EL (cell line): ENCODE results near the gene HEXD.
"Not testable (repeated sequence)": the region's sequence is repeated elsewhere in the genome, so short reads cannot be mapped to it uniquely, and the experiment has no call there.

Experiments used
- DNase-seq: peaks from one replicate; pipeline ENCODE4 v3.0.0-alpha.2; 2016

The HEXD gene

DNA sequence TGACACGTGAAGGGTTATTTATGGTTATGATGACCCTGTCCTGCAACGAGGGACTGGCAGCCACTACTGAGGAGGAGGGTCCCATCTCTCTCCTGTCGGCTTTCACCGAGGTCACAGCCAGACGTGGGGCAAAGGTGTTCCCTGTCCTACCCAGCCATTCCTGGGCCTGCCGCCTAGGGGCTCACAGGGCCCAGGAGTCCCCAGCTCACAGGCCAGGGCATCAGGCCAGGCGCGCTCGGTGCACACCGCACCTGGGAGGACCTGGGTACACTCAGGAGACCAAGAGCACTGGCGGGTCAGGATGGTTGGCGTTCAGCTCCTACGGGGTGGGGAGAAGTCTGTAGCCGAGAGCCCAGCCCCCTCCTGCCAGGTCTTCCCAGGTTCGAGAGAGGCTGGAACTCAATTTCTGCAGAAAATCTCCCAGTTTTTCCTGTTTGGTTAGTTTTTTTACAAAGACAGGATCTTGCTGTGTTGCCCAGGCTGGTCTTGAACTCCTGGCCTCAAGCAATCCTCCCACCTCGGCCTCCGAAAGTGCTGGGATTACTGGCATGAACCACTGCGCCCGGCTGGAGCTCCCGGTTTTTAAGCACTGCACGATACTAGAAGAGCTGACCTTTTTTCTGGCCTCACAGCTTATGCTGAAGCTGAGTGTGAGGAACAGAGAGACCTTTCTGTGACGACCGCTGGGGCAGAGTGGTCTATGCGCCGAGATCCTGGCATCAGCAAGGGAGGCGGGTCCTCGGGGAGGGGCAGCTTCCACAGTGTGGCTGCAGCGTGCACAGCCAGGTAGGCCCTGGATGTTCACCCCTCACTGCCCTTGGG lies 24.7 kb downstream of the HEXD start:
- DNase-seq, result no peak

DNA sequence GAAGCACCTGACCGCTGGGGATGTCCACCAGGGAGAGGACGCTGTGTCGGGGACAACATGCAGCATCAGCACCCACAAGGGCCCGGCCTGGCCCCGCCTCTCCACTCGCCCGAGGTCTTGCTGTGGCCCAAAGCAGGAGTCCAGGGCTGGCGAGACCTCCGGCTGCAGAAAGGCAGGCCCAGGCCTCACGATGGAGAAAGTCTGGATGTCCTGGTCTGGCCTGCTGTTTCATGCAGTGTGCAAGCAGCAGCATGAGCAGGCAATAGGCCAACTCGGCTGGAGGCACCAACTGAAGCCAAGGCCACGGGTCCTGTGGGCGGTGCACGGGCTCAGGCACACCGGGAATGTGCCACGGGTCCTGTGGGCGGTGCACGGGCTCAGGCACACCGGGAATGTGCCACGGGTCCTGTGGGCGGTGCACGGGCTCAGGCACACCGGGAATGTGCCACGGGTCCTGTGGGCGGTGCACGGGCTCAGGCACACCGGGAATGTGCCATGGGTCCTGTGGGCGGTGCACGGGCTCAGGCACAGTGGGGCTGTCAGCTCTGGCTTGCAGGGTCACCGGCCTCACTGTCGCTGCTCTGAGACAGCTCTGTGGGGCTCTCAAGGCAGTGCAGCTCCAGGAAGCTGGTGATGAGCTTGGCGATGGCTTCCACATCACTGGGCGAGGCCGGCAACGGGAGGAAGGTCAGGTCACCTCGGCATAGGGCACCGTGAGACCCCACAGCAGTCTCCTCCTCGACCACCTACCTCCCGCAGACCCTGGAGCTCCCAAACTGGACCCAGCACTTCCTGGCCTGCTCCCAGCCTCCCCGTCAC lies 25.5 kb downstream of the HEXD start:
- no peak for DNase-seq

GRCh38 chr17:82444284-82444893 lies 26.2 kb downstream of the HEXD start:
- DNase-seq, result no peak

DNA sequence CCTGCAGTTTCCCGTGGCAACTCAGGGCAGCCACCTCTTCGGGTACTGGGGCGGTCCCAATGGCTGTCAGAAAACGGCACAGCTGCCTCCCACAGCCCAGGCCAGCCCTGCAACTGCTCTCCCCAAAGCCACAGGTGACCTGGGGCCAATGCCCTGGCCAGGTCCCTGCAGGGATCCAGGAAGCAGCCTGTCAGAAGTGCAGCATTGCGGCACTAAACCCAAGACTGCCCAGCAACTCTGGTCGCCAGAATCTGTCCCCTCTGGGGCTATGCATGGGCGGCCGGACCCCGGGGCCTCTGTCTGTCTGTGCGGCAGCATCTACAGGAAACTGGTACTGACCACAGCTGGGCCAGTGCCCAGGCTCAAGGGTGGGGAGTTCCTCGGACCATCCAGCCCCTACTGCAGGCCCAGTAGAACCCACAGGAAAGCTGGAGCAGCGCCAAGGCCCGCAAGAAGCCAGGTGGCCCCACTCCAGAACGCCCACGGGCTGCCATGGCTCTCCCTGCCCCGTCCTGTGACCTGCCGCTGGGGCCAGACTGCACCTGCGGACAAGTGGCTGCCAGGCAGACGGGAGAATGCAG lies 26.9 kb downstream of the HEXD start:
- DNase-seq, result no peak

DNA sequence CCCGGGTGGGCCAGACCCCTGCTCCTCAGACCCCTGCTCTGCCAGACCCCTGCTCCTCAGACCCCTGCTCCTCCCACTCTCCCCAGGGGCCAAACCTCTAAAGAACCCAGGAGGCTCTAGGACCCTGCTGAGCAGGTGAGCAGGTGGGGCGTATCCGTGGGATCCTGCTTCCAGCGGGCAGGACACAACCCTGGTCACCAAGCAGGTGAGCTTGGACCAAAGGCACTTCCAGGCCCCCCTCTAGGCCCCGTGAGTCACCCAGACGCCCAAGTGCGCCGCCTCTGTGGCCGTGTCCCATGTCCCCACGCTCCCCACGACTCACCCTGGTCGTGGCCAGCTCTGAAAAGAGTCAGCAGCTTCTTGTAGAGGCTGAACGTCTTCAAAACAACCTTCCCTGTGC lies 27.4 kb downstream of the HEXD start:
- no peak for DNase-seq

GRCh38 chr17:82446124-82446523 lies 28.0 kb downstream of the HEXD start:
- no peak for DNase-seq

DNA sequence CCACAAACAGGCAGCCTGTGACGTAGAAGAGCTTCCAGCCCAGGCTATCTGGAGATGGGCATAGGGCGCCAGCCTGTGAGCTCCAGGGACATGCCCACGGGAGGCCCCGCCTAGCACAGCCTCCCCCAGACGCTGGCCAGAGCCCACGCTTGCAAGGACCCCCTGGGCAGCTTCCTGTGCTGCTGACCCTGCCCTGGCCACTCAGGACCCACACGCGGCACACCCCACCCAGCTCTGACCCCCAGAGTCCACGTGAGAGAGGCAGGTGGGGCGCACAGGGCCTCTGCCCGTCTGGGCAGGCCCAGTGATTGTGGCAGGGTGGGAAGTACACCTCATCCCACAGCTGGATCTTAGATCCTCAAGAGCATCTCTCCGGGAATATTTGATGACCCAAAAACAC lies 28.5 kb downstream of the HEXD start:
- DNase-seq, result no peak

DNA sequence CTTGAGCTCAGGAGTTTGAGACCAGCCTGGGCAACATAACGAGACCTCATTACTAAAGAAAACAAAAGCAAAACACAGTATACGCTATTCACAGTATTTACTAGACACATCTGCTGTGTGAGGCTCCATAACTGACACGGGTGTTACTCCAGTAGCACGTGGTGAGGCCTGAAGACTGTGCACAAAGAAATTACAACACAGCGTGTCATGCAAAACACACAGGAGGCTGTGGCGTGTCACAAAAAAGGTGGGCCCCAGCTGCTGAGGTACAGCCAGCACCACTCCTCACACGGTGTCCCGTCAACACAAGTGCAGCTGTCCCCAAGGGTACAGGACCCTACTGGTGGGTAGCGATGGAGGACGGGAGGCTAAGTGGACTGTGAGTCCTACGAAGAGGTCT lies 29.7 kb downstream of the HEXD start:
- no peak for DNase-seq

DNA sequence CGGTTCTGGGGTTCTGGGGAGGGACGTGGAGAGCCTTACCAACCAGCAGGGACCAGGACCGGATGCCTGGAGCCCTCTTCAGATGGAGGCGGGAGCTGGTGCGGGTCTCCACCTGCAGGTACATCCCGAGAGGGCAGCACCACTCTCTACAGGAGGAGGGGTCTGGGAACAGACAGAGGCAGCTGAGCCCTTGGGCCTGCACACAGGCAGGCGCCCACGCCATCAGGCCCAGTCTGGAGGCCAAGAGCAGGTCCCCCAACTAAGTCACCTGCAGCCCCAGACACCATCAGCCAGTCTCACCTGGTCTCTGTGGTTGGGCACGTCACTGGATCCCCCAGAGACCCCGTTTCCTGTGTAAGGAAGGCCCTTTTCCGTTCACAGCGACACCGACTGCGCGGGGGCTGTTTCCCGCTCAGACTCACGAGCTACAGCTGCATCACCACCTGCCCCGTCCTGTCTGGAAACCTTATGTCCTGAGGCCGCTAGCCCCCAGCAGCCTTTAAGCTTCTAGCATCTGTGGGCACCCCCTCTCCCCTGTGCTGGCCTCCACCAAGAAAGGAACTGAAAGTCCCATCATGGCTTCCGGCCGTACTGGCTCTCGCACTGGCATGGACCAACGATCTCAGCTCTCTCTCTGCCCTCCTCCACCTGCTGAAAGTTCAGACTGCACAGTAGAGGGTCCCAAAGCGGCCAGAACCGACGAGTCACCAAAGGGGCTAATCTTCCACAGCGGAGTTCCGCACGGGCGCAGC lies 31.2 kb downstream of the HEXD start:
- DNase-seq, result no peak

DNA sequence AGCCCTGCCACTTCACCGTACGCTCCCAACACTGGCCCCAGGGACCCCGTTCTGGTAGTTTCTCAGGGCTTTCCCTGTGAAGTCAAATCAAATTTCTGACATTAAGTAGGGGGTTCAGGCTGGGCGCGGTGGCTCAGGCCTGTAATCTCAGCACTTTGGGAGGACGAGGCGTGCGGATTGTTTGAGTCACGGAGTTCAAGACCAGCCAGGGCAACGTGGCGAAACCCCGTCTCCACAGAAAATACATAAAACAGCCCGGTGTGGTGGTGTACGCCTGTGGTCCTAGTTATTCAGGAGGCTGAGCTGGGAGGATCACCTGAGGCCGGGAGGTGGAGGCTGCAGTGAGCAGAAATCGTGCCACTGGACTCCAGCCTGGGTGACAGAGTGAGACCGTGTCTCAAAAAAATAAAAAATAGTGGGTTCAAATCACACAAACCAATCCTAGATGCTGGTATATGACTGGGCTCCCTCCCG lies 31.8 kb downstream of the HEXD start:
- no peak for DNase-seq

DNA sequence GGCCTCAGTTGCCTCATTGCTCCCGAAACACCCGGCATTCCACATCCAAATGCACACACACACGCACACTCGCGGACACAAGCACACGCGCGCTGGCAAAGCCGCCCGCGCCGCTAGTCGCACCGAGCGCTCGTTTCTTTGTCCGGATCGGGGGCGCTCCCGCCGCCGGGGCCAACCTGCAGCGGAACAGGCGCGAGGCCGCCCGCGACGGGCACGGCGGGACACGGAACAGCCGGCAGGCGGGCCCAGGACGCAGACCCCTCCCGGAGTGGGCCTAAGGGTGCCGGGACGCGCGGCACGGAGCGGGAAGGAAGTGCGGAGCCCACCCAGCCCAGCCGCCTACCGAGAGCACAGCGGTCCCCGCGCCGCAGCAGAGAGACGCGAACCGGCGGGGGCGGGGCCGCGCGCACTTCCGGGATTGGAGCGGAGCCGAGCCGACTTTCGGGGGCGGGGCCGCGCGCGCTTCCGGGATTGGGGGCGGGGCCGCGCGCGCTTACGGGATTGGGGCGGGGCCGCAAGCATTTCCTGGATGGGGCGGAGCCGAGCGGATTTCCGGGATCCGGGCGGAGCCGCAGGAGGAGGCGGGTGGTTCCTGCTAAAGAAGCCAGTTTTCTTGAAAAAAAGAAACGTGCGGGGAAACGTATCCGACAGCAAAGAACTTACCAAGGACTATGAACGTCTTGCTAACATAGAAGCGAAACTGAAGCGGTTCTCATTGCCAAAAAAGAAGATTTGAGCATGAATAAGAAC lies 32.4 kb downstream of the HEXD start, which contains the start of gene CYBC1:
Gene CYBC1 (minus strand): TSS at position 396 of the 750 bp plus-strand sequence. CDS start 1,498 bp downstream, outside the sequence.
- DNase-seq, result peak; percentile 93

GRCh38 chr17:82452162-82452561 lies 34.0 kb downstream of the HEXD start:
- DNase-seq, result no peak

DNA sequence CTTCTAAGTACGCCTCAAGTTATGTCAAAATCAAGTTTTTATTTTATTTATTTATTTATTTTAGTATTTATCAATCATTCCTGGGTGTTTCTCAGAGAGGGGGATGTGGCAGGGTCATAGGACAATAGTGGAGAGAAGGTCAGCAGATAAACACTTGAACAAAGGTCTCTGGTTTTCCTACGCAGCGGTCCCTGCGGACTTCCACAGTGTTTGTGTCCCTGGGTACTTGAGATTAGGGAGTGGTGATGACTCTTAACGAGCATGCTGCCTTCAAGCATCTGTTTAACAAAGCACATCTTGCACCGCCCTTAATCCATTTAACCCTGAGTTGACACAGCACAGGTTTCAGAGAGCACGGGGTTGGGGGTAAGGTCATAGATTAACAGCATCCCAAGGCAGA lies 35.0 kb downstream of the HEXD start:
- DNase-seq, result not testable (repeated sequence)

- DNase-seq, result not testable (repeated sequence)
Measured at GRCh38 chr17:82453706-82454105, 35.6 kb downstream of the HEXD start.

DNA sequence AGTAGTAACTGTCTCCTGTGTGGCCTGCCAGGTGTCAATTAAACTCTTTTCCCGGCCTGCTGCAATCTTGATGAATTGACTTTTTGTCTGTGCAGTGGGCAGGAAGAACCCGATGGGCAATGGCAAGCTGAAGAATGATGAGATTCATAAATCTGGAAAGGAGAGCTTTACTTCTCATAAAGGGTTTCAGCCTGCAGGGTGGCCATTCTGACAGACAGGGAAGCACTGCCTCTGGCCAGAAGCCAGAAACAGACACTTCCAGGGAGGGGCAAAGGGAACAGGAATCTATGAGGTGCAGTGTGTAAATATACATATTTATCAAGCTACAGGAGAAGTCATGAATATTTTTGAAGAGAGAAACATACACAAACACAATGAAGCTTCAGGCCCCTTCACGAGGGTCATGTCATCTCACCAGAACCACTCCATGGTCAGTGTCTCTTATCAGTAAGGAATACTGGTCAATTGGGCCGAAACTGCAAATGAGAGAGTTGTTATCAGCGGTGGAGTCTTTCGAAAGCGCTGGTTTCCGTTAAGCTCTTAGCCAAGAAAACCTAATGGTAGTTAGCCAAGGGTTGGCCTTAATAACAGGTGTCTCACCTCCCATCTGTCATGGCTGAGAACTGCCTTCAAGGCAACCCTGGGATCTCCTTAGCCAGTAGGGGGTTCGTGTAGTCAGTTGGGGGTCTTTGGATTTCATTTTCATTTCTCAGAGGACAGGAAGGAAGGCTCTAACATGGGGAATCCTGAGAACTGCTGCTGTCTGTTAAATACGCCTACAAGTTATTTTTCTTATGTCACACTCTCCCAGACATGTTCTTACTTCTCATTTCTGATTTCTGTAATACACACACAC lies 39.2 kb downstream of the HEXD start:
- DNase-seq, result no peak

DNA sequence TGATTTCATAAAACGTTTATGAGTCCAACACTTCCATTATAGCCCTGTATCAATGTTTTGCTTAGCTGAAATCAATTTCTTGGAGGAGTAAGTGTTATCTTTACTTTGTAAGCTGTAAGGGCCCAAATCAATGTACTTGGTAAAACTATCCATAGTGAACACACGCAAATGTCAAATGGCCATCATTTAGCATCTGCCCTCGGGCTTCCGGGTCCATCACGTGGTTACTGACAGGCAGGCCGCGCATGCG lies 39.7 kb downstream of the HEXD start:
- DNase-seq, result no peak

- DNase-seq, result peak; percentile 99
Measured at GRCh38 chr17:82458179-82458884, 40.2 kb downstream of the HEXD start, which contains the start of gene NARF. Gene NARF (plus strand): TSS chr17:82458741. CDS start chr17:82458804, 63 bp downstream.

DNA sequence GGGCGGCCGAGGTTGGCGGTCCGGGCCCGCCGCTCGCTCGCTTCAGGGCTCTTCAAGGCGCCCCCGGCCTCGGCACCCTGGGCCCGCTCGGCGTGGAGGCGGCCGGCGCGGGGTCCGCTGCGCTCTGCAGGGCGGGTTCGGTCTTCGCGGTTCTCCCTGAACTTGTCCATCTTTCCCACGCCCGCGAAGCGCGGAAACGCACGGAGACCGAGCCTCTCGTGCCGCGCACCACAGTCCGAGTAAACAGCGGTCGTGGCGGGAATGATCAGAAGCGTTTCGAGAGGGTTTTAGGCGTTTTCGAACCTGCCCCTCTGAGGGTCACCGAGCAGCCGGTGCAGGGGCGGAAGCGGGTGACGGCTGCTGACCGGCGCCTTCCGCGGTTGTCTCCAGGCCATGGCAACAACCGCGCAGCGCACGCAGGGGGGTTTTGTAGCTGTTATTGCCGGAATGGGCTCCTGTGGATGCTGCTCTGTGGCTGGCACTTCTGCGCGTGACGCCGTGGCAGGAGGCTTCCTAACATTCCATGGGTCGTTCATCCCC lies 40.8 kb downstream of the HEXD start:
- peak; percentile 31 for DNase-seq

GRCh38 chr17:82459936-82460335 lies 41.8 kb downstream of the HEXD start:
- DNase-seq, result not testable (repeated sequence)
